Osteoblast (primary cell): ENCODE data around the gene ADAMTS2. TPM values are rescaled to one million over a fixed set of nuclear protein-coding genes. Genes with fewer than 3 reads are reported as not detected.

Experiments
- DNase-seq: peaks from one replicate; pipeline ENCODE4 v3.0.0; 2011; ENCODE audit warnings: low spot score, mixed read lengths; ENCODE audit not compliant: insufficient read length; ENCODE audit errors: missing footprints
- H2AFZ ChIP-seq: 2 replicates; pipeline ENCODE4 v1.6.0; 2011; ENCODE audit warnings: mild to moderate bottlenecking, low read length
- H3K27ac ChIP-seq: 2 replicates; pipeline ENCODE4 v1.5.1; 2011; ENCODE audit warnings: mild to moderate bottlenecking, low read depth, low read length, moderate library complexity
- H3K27me3 ChIP-seq: 2 replicates; pipeline ENCODE4 v1.6.0; 2012; ENCODE audit warnings: mild to moderate bottlenecking, control low read depth, inconsistent platforms, low read length, moderate library complexity; ENCODE audit not compliant: insufficient read depth
- H3K36me3 ChIP-seq: 2 replicates; pipeline ENCODE4 v1.5.1; 2011; ENCODE audit warnings: mild to moderate bottlenecking, low read length, control low read depth, moderate library complexity; ENCODE audit not compliant: insufficient read depth
- H3K4me1 ChIP-seq: 2 replicates; pipeline ENCODE4 v1.5.1; 2011; ENCODE audit warnings: mild to moderate bottlenecking, low read length, control low read depth, moderate library complexity; ENCODE audit not compliant: insufficient read depth
- H3K4me2 ChIP-seq: 2 replicates; pipeline ENCODE4 v1.6.0; 2011; ENCODE audit warnings: mild to moderate bottlenecking, low read length; ENCODE audit not compliant: insufficient read depth
- H3K4me3 ChIP-seq: fragments of 200-600 bp; sonication (generic); 3 replicates; pipeline ENCODE4 v1.5.1; 2012; ENCODE audit warnings: mild to moderate bottlenecking, low read length, inconsistent platforms; ENCODE audit not compliant: insufficient read depth
- H3K79me2 ChIP-seq: 2 replicates; pipeline ENCODE4 v1.6.0; 2012; ENCODE audit warnings: mild to moderate bottlenecking, low read length, control low read depth, inconsistent platforms; ENCODE audit not compliant: insufficient read depth
- H3K9me3 ChIP-seq: 2 replicates; pipeline ENCODE4 v1.5.1; 2011; ENCODE audit warnings: low read depth, low read length, control low read depth
- H4K20me1 ChIP-seq: 2 replicates; pipeline ENCODE4 v1.6.0; 2012; ENCODE audit warnings: mild to moderate bottlenecking, low read length, control low read depth; ENCODE audit not compliant: insufficient read depth
- CTCF ChIP-seq: IDR thresholded peaks from 2 replicates; pipeline ENCODE4 v1.5.1; 2011; ENCODE audit warnings: mild to moderate bottlenecking, low read depth, low read length, moderate library complexity; ENCODE audit errors: extremely low read depth
- total RNA-seq: library from RNA; depleted of rRNA; stranded (reverse); fragments of >200 nt; gene quantifications from 2 replicates; pipeline ENCODE4 v1.2.3, GENCODE V29; 2012

Gene ADAMTS2
- total RNA-seq, 1 donor = 144 TPM

GRCh38 chr5:179113945-179114641 is 231.2 kb downstream of the ADAMTS2 start:
- no peak overlapping the region for H3K27ac ChIP-seq
- no peak overlapping the region for H3K4me3 ChIP-seq
- H2AFZ ChIP-seq = no peak overlapping the region
- no peak overlapping the region for H3K4me2 ChIP-seq
- no peaks in the 10 kb centered on the region for H3K27me3 ChIP-seq
- no peak for TF ChIP-seq CTCF
- no peaks in the 10 kb centered on the region for H3K79me2 ChIP-seq
- no peaks in the 10 kb centered on the region for H3K4me1 ChIP-seq
- H4K20me1 ChIP-seq = no peaks in the 10 kb centered on the region
- H3K9me3 ChIP-seq = no peaks in the 10 kb centered on the region
- DNase-seq = peak; percentile 67
- H3K36me3 ChIP-seq = peaks cover 46% of the 10 kb centered on the region

GRCh38 chr5:179113143-179113530 is 232.1 kb downstream of the ADAMTS2 start:
- Histone ChIP-seq H3K4me1 (no peaks in the 10 kb centered on the region), H3K4me3 (no peak overlapping the region), H3K27me3 (no peaks in the 10 kb centered on the region), H3K27ac (no peak overlapping the region), H3K9me3 (no peaks in the 10 kb centered on the region), H3K36me3 (peaks cover 39% of the 10 kb centered on the region), H2AFZ (no peak overlapping the region), H3K4me2 (no peak overlapping the region), H4K20me1 (no peaks in the 10 kb centered on the region), H3K79me2 (no peaks in the 10 kb centered on the region)
- no peak for TF ChIP-seq CTCF
- no peak for DNase-seq

- Histone ChIP-seq H3K36me3 (peaks cover 35% of the 10 kb centered on the region), H3K79me2 (no peaks in the 10 kb centered on the region), H3K4me3 (no peak overlapping the region), H3K4me1 (no peaks in the 10 kb centered on the region), H3K27me3 (no peaks in the 10 kb centered on the region), H3K27ac (no peak overlapping the region), H3K4me2 (no peak overlapping the region), H2AFZ (no peak overlapping the region), H4K20me1 (no peaks in the 10 kb centered on the region), H3K9me3 (no peaks in the 10 kb centered on the region)
- DNase-seq = peak; percentile 32
- TF ChIP-seq CTCF = no peak
Measured at GRCh38 chr5:179112469-179113142, 232.7 kb downstream of the ADAMTS2 start.
